ENCODE data around the gene TRIM66.

DNA sequence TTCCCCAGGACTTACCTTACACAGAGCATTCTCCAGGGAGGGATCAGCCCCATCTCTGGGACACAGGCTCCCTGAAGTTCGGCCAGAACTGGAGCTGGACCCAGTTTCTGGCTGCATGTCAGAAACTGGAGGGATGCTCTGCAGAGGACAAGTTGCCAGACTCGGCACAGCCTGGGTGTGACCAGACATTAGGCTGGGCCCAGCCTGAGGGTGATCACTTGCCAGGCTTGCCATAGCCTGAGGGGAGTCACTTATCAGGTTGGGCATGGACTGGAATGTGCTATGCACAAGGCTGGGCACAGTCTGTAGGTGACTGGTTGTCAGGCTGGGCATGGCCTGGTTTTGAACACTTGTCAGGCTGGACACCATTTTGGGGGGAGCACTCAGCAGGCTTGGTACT, 57.8 kb downstream of the TRIM66 start:
- TF ChIP-seq, protein P1, sequence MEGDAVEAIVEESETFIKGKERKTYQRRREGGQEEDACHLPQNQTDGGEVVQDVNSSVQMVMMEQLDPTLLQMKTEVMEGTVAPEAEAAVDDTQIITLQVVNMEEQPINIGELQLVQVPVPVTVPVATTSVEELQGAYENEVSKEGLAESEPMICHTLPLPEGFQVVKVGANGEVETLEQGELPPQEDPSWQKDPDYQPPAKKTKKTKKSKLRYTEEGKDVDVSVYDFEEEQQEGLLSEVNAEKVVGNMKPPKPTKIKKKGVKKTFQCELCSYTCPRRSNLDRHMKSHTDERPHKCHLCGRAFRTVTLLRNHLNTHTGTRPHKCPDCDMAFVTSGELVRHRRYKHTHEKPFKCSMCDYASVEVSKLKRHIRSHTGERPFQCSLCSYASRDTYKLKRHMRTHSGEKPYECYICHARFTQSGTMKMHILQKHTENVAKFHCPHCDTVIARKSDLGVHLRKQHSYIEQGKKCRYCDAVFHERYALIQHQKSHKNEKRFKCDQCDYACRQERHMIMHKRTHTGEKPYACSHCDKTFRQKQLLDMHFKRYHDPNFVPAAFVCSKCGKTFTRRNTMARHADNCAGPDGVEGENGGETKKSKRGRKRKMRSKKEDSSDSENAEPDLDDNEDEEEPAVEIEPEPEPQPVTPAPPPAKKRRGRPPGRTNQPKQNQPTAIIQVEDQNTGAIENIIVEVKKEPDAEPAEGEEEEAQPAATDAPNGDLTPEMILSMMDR (IDR thresholded peaks at IDR 0.05; ENCODE audit: borderline replicate concordance, extremely low read depth, low read length, poor library complexity, severe bottlenecking), result no peak
- TF ChIP-seq EZH2 (IDR thresholded peaks at IDR 0.05; ENCODE audit: borderline replicate concordance, low read depth, low read length, severe bottlenecking), result no peak
